Stimulated activated CD8-positive, alpha-beta memory T cell treated with anti-CD3 and anti-CD28 coated beads, Interleukin-2, amount 100 ng/mL, for 1 hour (primary cell): ENCODE results near the gene PRKCQ.
"Not testable (repeated sequence)": the region's sequence is repeated elsewhere in the genome, so short reads cannot be mapped to it uniquely, and the experiment has no call there.

Experiments used
- DNase-seq, 2 donors: peaks; one replicate each; pipeline ENCODE4 v3.0.0-alpha.2; 2020; ENCODE audit warnings: low read depth in 2 of 2

Gene PRKCQ

DNA sequence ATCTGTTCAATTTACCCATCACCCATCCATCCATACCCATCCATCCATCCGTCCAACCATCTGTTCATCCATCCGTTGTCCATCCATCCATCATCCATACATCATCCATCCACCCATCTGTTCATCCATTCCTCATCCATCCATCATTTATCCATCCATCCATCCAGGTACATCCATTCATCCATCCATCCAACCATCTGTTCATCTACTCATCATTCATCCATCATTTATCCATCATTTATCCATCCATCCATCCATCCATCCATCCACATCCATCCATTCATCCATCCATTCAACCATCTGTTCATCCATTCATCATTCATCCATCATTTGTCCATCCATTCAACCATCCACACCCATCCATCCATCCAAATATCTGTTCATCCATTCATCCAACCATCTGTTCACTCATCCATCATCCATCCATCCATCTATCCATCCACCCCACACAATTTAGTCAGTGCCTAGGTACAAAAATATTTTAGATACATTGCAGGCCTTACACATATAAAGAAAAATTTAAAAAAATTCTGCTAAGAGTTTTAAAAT, 119.1 kb downstream of the PRKCQ start:
- DNase-seq: no peak

DNA sequence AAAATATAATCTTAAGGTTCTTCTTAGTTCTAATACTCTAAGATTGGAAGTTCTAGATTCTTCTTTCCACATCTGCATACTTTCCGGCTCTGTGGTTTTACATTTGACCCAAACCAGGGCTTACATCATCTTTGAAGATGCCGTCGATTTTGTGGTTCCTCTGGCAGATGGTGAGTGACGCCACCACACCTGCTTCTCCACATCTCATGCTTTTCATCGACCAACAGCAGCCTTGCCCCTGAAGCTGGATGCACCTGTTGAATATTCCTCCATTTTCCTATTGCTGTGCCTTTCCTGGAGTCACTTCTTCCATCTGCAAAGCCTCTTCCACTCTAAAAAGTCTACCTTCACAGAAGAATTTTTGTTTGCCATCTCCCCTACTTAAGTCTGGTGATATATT, 121.3 kb downstream of the PRKCQ start:
- DNase-seq: no peak

DNA sequence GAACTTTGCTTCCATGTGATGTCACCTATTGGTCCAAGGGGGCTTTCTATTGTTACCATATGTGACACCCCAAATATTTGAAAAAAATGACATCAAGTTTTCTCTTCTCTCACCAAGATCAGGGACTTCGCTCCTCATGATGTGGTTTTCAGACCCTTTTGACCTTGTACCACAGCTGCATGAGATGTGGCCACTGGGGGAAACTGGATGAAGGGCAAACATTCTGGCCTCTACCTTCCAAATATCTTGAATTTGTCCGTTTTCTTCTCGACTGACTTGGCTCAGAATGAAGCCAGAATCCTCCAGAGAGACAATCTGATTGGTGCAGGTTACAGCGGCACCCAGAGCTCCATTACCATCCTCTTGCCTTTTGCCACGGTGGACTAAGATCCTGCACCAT, 122.7 kb downstream of the PRKCQ start:
- no peak for DNase-seq

DNA sequence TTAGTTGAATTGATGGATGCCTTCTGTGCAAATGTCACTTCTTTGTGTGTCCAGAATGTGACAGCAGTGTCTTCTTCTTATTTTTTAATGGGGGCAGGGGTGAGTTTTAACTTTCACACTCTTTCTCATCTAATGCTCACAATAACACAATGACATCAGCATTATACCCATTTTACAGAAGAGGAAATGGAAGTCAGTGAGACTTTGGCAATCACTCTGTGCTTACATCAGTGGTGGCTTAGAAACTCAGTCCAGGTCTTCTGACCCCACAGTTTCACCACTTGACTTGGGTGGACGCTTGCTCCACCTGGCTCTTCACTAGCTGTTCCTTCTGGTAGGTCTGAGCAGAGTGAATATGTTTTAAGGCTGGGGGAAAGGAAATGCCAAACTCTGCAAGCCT, 124.0 kb downstream of the PRKCQ start:
- DNase-seq: no peak

DNA sequence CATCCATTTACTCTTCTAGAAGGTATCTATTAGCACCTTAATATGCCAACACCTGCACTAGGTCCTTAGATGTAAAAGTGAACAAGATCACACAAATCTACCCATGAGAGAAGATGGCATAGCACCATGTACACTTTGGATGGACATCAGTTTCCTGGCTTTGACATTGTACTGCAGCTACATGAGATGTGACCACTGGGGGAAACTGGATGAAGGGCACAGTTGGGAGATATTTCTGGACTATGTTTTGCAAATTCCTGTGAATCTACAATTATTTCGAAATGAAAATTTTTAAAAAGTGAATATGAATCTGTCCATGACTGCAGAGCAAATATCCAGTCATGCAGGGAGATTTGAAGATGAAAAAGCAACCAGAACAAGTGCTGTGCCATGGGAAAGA, 124.5 kb downstream of the PRKCQ start:
- DNase-seq: no peak

DNA sequence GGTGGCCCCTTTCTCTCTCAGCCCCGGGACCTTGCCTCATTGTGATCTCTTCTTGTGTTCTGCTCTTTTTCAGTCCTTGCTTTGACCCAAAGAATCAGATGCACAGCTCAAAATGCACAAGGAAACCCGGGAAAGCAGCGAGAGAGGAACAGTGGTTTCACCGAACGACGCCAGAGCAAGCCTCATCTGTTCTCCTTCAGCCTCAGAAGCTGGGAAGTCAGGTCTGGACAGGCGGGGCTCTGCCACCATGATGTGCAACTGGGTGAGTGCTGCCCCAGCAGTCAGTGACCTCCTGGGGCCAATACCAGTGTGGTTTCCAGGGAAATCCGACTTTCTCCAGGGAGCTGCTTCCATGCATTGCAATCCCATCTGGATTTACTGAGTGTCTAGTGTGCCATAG, 133.4 kb downstream of the PRKCQ start:
- DNase-seq: no peak

DNA sequence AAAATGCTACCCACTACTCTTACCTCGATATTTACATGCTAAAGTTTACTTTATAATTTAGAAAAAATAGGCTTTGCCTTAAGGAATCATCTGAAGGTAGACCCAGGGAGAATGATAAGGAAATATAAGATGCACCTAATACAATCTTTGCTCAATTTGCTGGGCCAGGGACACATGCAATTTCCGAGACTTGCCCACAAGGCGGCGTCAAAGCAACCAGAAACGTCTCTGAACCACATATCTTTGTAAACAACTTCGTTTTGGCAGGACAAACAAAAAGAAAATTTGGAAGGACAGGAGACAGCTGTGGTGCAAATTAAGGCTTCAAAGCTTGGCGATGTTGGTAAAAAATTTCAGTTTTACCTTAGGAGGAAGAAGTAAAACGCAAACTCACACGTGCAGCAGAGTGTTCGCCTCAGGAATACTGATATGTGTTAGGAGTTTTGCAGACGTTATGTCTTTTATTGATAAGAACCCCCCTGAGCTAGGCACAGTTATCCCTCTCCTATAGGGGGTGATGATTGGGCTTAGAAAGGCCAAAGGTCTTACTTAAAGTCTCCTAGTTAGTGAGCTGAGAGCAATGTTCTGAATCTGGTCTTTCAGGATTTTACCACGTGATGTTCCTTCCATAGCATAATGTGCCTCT, 134.3 kb downstream of the PRKCQ start:
- DNase-seq: peak; percentile 26 to 42

DNA sequence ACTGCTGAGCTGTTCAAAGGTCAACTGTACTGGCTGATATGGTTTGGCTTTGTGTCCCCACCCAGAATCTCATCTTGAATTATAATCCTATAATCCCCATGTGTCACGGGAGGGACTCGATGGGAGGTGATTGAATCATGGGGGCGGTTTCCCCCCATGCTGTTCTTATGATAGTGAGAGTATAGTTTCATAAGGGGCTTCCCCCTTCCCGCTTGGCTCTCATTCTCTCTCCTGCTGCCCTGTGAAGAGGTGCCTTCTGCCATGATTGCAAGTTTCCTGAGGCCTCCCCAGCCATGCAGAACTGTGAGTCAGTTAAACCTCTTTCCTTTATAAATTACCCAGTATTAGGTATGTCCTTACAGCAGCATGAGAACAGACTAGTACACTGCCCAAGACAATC, 140.2 kb downstream of the PRKCQ start:
- not testable (repeated sequence) for DNase-seq

DNA sequence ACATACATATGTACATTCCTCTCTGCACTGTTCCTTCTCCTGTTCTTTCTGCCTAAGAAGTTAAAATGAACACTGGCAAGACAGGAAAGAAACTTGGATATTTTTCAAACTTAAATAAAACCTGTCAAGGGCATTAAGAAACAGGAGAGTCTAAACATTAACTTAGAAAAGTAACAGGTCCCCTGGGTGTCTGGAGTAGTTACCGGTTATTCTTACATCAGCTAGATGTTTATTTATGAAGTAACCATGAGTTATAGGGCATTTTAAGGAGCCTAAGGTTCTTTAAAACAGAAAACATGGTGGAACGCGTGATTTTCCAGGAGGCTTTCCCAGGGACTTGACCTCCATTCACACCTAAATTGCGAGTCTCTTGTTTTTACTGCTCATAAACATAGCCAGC, 148.2 kb downstream of the PRKCQ start:
- no peak for DNase-seq

DNA sequence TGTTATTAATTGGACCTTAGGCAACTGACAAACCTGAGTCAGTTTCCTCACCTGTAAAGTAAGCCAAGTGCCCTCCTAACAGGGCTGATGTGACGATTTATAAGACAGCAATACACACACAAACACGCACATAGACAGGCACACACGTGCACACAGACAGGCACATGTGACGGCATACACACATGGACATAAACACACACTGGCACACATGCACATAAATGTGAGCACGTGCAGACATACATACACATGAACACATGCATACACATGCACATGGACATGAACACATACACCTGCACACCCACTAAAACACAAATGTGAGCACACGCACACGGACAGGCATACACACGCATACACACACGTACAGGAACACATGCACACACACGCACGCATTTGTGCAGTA, 148.9 kb downstream of the PRKCQ start:
- DNase-seq: no peak

DNA sequence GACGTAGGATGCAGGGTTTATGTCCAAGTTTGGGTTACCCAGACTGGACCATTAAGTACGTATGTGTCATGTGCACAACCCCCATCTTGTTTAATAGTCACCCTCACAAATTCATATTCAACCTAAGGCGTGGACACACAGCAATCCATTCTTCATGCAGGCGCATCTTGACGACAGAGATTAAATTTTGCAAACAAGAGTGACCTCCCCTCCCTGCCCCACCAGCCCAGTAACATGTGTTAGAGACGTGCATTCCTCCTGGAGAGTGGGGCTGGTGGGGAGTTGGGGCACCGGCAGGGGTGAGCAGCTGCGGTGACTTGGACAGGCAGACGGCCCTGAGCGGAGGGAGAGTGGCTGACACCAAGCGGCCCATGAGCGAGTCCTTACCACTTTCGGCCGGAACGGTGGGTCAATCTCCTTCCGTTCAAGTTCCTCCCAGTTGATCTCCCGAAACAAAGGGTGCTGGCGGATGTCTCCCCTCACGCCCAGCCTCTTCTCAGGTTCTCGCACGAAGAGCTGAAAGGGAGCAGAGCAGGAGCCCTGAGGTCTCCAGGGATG, 149.6 kb downstream of the PRKCQ start:
- no peak for DNase-seq

DNA sequence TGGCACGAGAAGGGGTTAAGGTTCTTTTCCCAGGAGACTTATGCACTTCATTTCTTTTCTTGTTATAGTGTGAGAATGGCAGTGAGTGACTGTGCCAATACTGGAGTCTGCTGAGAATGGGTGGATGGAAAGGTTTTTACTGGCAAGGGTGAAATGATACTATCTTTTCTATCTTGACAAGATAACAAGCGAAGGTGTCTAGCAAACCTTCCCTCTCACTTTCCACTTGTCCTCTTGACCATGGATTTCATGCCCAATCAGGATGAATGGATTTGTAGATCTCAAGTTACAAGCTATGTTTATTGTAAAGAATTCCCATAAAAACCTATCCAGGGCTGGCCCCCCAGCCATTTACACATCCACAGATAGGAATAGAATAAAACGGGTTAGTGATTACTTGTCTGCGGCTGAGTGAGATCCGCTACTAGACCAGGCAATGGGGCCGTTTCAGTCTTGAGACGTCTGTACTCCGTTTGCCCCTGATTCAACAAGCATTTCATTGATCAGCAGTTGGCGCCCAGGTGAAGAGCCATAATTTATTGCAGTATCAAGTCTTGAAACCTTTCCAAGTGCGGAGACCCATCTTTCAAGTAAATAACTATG, 152.6 kb downstream of the PRKCQ start:
- DNase-seq: no peak

DNA sequence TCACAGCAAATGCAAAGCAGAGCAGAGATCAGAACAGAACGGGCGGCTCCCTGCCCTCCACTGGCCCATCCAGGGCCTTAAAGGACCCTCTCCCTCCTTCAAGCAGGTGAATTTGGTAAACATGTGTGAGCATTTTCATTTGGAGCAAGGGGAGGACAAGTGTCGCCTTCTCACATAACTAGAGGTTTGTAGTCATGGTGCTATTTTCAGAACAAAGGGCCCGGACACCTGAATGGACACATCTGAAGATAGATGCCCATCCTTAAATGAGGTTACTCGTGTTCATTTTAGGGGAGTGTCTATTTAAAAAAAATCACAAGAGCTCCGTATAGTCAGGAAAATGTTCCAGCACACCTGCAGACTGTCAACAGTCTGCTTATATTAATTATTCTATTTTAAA, 153.8 kb downstream of the PRKCQ start:
- no peak for DNase-seq

DNA sequence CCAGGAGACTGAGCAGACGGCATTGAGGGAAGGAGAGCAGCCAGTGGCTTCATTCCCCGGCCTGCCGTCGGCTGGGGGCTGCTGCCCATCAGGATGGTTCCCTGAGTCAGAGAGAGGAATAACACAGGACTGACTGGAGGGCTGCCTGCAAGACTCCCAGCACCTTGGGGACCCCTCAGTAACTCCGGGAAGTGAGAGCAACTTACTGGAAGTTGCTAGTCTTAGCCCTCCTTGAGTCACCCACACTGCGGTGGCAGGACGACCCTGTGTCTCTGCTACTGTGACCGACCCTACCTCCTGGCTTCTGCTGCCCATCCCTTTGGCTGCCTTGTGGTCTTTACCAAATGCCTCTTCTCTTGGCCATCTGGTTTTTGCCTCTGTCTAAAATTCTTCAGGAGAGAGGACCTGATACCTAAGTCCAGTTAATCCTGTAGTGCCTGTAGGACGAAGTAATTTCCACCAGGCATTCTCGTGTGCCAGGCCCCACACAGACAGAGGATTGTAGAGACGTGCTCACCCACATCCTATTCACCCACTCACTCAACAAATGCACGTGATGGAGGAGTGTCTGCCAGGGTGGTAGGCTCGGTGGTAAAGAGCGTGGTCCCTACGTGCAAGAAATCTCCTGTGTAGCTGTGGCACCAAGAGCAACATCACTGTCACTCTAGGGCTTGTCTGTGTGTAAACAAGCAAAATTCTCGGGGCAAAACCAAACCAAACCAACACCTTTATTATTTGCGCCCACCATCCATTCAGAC, 156.5 kb downstream of the PRKCQ start:
- no peak for DNase-seq

DNA sequence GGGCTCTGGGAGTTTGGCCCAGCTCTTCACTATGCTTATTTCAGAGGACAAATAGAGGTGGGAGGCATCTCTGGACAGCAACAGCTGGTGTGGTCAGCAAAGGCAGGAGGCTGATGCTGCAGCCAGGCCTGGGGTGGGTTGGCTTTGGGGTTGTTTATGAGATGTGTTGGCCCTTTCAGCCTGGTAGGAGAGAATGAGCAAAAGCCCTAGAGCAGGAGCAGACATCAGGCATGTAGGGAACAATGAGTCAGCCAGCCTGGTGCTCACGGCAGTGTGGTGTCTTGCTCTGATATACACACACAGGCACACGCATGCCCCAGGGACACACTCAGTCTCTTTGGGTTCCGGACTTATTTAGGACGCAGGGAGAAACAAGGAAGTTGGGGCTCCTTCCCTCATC, 157.1 kb downstream of the PRKCQ start:
- DNase-seq: no peak

DNA sequence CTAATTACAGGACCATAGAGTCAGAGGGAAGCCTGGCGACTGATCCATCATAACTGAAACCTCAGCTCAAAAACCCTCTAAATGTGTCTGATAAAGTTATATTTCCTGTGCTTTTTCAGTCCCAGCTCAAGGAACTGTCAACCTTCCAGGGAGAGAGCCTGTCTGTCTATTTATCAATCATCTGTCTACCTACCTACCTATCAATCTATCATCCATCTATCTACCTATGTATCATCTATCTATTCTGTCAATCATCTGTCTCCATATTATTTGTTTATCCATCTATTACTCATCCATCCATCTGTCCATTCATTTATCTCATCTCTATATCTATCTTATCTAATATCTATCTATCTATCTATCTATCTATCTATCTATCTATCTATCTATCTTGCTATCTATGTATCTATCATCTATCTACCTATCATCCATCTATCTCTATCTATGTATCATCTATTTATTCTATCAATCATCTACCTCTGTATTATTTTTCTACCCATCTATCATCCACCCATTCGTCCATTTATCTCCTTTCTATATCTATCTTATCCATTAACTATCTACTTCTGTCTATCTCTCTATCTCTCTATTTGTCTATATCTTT, 161.4 kb downstream of the PRKCQ start:
- DNase-seq: no peak

DNA sequence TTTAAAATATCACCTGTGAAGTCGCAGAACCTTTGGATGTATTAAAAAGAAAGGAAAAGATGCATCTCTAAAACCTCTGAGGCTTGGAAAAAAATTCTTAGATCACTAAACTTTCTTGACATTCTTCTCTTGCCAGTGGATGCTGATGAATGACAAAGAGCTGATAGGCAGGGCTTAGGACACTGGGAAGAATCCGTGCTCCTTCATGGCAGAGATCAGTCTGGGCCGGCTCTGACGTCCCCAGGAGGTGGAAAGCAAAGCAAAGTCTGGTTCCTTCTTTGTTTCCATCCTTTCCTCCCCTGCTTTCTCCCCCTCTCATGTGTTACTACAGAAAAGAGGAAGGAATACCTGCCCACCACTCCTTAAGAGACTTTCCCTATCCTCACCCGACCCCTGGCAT, 161.9 kb downstream of the PRKCQ start:
- DNase-seq: no peak

DNA sequence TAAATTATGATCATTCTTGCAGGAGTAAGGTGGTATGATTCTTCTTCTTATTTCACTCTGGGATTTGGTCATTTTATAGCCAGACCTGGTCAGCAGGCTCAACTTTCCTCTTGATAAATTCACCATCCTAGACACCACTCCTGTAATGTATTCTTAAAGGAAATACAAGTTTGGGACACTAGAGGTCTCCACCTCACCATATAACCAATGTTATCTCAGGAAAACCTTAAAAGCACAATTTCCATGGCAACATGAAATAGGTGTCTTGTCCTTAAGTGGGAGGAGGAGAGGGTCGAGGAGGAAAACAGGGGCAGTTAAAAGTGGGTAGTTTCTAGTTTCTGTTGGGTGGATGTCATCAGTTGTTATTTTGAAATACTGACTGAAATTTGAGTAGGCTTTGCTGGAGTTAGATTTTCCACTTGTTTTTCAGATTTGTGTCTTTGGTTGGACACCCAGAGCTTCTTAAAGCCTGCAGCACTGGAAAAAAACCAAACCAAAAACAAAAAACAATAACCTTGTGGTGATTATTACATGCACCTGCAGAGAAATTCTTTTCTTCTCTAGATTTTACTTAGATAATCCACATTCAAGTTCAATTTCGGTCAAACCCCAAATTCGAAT, 163.1 kb downstream of the PRKCQ start:
- DNase-seq: no peak

DNA sequence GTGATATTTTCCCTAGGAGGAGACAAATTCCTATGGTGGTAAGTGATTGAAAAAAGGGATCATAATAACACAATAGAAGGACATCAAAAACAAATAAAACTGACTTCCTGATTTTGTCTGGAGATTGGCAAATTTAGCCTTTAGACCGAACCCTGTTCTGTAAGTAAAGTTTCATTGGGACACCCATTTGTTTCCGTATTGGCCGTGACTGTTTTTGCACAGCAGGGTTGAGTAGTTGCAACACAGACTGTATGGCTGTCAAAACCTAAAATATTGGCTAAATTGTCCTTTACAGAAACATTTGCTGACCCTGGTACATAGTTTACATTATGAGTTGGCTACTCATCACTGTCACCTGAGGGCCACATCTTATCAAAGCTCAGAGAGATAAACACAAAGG, 168.6 kb downstream of the PRKCQ start:
- no peak for DNase-seq

DNA sequence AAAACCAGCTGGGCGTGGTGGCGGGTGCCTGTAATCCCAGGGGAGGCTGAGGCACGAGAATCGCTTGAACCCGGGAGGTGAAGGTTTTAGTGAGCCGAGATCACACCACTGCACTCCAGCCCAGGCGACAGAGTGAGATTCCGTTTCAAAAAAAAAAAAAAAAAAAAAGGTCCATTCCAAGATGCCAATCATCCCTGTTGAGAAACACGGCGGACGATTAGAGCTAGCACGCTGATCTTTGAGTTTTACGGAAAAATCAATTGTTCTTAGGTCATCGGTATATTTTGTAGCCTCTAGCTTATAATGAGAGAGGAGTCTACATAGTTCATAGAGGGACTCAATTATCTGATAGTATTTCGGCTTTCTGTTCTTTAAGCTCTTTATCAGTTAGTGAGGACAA, 169.2 kb downstream of the PRKCQ start:
- no peak for DNase-seq

DNA sequence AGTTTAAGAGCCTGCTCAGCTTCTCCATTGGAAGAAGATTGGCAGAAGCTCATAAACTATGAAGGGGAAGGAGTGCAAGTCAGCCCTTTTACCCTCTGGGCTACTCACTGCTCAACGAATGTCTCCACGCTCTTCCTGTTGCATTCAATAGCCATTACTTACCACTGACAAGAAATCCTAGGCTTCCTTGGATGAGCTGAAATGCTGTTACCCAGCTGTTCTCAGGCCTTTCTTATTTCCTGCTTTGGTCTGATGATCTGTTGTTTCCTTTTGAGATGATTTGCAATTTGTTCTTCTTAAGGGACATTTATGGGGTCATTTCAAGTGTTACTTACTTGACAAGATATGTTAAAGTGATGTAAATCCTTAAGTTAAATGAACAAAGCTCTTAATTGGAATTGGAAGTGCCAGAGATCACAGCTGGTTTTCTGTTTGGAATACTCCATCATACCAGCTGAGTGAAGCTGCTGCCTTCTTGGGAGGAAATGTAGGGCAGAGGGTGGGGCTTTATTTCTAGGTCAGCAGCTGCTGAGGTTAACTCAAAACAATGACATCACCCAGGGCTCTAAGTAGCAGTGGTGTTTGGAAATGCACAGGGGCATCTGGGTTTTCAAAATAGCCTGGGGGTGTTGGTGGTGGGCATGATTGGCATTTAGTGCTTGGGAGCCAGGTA, 170.0 kb downstream of the PRKCQ start:
- DNase-seq: peak in 1 of 2 donors; percentile 16
